Astrocyte (in vitro differentiated cells and primary cell): ENCODE results near the gene ZDHHC11. TPM values are rescaled to one million over a fixed set of nuclear protein-coding genes. Genes with fewer than 3 reads are reported as not detected.

Source experiments
- DNase-seq: peaks from one replicate; pipeline ENCODE4 v3.0.0-alpha.2; 2010; ENCODE audit warnings: low read depth
- FAIRE-seq: peaks from 2 replicates; lab custom pipeline; 2011; peaks lifted over from hg19 to GRCh38; lab: Jason Lieb, UNC
- H2AFZ ChIP-seq: 2 replicates; pipeline ENCODE4 v1.6.0; 2012; ENCODE audit warnings: low read depth, low read length, inconsistent platforms
- H3K27ac ChIP-seq: 2 replicates; pipeline ENCODE4 v1.5.1; 2011; ENCODE audit warnings: low read depth, low read length, inconsistent platforms
- H3K27me3 ChIP-seq: 2 replicates; pipeline ENCODE4 v1.6.0; 2011; ENCODE audit warnings: low read length, inconsistent platforms; ENCODE audit not compliant: insufficient read depth
- H3K36me3 ChIP-seq: 2 replicates; pipeline ENCODE4 v1.5.1; 2011; ENCODE audit warnings: low read length, inconsistent platforms; ENCODE audit not compliant: insufficient read depth
- H3K4me1 ChIP-seq: 2 replicates; pipeline ENCODE4 v1.5.1; 2011; ENCODE audit warnings: low read length, inconsistent platforms; ENCODE audit not compliant: insufficient read depth
- H3K4me2 ChIP-seq: 2 replicates; pipeline ENCODE4 v1.6.0; 2012; ENCODE audit warnings: low read length, inconsistent platforms
- H3K4me3 ChIP-seq: 2 replicates; pipeline ENCODE4 v1.5.1; 2011; ENCODE audit warnings: low read depth, mild to moderate bottlenecking, low read length, inconsistent platforms; ENCODE audit not compliant: insufficient read depth
- H3K79me2 ChIP-seq: 2 replicates; pipeline ENCODE4 v1.6.0; 2012; ENCODE audit warnings: mild to moderate bottlenecking, low read length, inconsistent platforms; ENCODE audit not compliant: insufficient read depth
- H3K9ac ChIP-seq: 2 replicates; pipeline ENCODE4 v1.6.0; 2012; ENCODE audit warnings: mild to moderate bottlenecking, low read length, inconsistent platforms
- H3K9me3 ChIP-seq: 2 replicates; pipeline ENCODE4 v1.5.1; 2012; ENCODE audit warnings: low read depth, mild to moderate bottlenecking, low read length, inconsistent platforms; ENCODE audit not compliant: insufficient read depth
- H4K20me1 ChIP-seq: 2 replicates; pipeline ENCODE4 v1.6.0; 2012; ENCODE audit warnings: low read length, inconsistent platforms; ENCODE audit not compliant: insufficient read depth
- H3K27ac Mint-ChIP-seq: one replicate; pipeline ENCODE4 v1.8.0; 2021; ENCODE audit warnings: mild to moderate bottlenecking, mixed read lengths; ENCODE audit not compliant: unreplicated experiment
- H3K27me3 Mint-ChIP-seq: one replicate; pipeline ENCODE4 v1.8.0; 2021; ENCODE audit warnings: low read depth, mixed read lengths; ENCODE audit not compliant: unreplicated experiment
- H3K36me3 Mint-ChIP-seq: one replicate; pipeline ENCODE4 v1.8.0; 2021; ENCODE audit warnings: low read depth, mixed read lengths; ENCODE audit not compliant: unreplicated experiment
- H3K4me1 Mint-ChIP-seq: one replicate; pipeline ENCODE4 v1.8.0; 2021; ENCODE audit warnings: low read depth, mixed read lengths; ENCODE audit not compliant: unreplicated experiment
- H3K4me3 Mint-ChIP-seq: one replicate; pipeline ENCODE4 v1.8.0; 2021; ENCODE audit warnings: mild to moderate bottlenecking, moderate library complexity, mixed read lengths; ENCODE audit not compliant: unreplicated experiment
- H3K9me3 Mint-ChIP-seq: one replicate; pipeline ENCODE4 v1.8.0; 2021; ENCODE audit warnings: mild to moderate bottlenecking, mixed read lengths; ENCODE audit not compliant: unreplicated experiment
- EZH2 ChIP-seq: IDR thresholded peaks from 2 replicates; pipeline ENCODE4 v1.6.1; 2012; ENCODE audit warnings: mild to moderate bottlenecking, low read length, inconsistent platforms; ENCODE audit not compliant: insufficient read depth
- total RNA-seq: library from RNA; stranded (reverse); gene quantifications from 2 replicates; pipeline ENCODE4 v1.2.1, GENCODE V29; 2021
- TF ChIP-seq, protein P1 (sequence below): IDR thresholded peaks from 2 replicates; pipeline ENCODE4 v1.5.1; 2011; ENCODE audit warnings: low read depth, mild to moderate bottlenecking, inconsistent platforms, low read length, moderate library complexity; ENCODE audit not compliant: insufficient read depth

The ZDHHC11 gene
- total RNA-seq, 1 donor from 2014 or later, result 15.9 TPM

DNA sequence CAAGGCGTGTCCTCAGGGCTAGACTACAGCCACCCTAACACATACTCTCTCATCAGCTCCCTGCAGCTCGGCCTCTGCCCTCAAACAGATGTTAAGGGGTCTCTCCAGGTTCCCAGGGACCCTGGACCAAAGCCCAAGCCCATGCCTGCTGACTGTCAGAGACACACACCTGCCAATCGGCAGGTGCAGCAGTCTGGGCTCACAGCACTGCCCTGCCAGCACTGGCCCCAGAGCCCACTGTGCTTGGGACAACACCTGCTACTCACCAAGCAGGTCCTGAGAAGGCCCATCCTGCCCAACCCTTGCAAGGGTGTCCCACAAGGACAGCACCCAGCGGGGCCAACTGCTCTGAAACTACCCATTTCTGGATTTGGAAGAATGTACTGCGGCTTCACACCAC lies 20.2 kb upstream of the ZDHHC11 start:
- TF ChIP-seq, protein P1, sequence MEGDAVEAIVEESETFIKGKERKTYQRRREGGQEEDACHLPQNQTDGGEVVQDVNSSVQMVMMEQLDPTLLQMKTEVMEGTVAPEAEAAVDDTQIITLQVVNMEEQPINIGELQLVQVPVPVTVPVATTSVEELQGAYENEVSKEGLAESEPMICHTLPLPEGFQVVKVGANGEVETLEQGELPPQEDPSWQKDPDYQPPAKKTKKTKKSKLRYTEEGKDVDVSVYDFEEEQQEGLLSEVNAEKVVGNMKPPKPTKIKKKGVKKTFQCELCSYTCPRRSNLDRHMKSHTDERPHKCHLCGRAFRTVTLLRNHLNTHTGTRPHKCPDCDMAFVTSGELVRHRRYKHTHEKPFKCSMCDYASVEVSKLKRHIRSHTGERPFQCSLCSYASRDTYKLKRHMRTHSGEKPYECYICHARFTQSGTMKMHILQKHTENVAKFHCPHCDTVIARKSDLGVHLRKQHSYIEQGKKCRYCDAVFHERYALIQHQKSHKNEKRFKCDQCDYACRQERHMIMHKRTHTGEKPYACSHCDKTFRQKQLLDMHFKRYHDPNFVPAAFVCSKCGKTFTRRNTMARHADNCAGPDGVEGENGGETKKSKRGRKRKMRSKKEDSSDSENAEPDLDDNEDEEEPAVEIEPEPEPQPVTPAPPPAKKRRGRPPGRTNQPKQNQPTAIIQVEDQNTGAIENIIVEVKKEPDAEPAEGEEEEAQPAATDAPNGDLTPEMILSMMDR, result no peak
- TF ChIP-seq EZH2, result no peak
- FAIRE-seq, result no peak
- H3K36me3 ChIP-seq, result peaks cover 61% of the 10 kb centered on the region
- no peaks in the 10 kb centered on the region for H3K4me1 ChIP-seq
- no peaks in the 10 kb centered on the region for H3K27me3 Mint-ChIP-seq
- H3K4me3 ChIP-seq, result no peak overlapping the region
- no peaks in the 10 kb centered on the region for H3K9me3 Mint-ChIP-seq
- H3K27ac ChIP-seq, result no peak overlapping the region
- no peak overlapping the region for H3K4me2 ChIP-seq
- no peaks in the 10 kb centered on the region for H3K4me1 Mint-ChIP-seq
- no peak for DNase-seq
- H3K79me2 ChIP-seq, result peaks cover 6% of the 10 kb centered on the region
- peaks cover 25% of the 10 kb centered on the region for H3K36me3 Mint-ChIP-seq
- no peaks in the 10 kb centered on the region for H3K27me3 ChIP-seq
- H3K9ac ChIP-seq, result no peak overlapping the region
- no peak overlapping the region for H2AFZ ChIP-seq
- no peaks in the 10 kb centered on the region for H3K9me3 ChIP-seq
- no peak overlapping the region for H3K27ac Mint-ChIP-seq
- no peak overlapping the region for H3K4me3 Mint-ChIP-seq
- H4K20me1 ChIP-seq, result peaks cover 52% of the 10 kb centered on the region

DNA sequence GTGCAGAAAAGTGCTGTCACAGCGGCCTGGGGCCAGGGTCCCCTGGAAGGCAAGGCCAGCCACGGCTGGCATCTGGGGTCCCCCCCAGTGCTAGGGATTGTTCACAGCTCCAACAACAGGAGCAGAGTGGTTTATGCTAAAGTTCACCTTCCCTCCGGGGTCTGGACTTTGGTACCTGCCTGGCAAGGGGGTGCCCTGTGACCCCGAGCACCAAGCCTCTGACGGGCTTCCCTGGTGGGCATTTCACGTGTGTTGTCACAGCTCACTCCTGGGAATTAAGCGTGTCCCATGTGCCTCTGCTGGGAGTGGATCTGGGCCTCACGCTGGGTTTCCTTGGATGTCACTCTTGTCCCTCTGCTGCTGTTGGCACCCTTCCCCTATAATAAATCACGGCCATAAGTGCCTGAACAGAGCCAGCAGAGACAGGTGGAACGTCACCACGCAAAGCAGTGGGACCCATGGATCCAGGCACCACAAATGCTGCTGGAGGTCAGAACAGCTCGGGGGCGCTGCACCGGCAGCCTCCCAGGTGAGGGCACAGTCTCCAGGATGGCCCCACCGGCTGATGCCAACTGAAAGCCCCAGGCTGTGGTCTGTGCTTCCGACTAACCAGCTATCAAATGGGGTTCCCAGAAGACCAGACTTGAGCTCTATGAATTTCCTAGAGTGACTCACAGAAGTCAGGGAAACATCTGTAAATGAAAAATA lies 17.8 kb upstream of the ZDHHC11 start:
- Histone ChIP-seq H3K27ac (no peak overlapping the region), H3K9ac (no peak overlapping the region), H3K79me2 (no peaks in the 10 kb centered on the region), H3K4me2 (no peak overlapping the region), H3K36me3 (peaks cover 50% of the 10 kb centered on the region), H3K9me3 (no peaks in the 10 kb centered on the region), H4K20me1 (peaks cover 52% of the 10 kb centered on the region), H2AFZ (no peak overlapping the region), H3K4me1 (no peaks in the 10 kb centered on the region), H3K4me3 (no peak overlapping the region), H3K27me3 (no peaks in the 10 kb centered on the region)
- FAIRE-seq, result no peak
- Mint-ChIP-seq H3K4me3 (no peak overlapping the region), H3K27ac (no peak overlapping the region), H3K9me3 (no peaks in the 10 kb centered on the region), H3K4me1 (no peaks in the 10 kb centered on the region), H3K27me3 (no peaks in the 10 kb centered on the region), H3K36me3 (peaks cover 30% of the 10 kb centered on the region)
- TF ChIP-seq, protein P1, result no peak
- TF ChIP-seq EZH2, result no peak
- no peak for DNase-seq

DNA sequence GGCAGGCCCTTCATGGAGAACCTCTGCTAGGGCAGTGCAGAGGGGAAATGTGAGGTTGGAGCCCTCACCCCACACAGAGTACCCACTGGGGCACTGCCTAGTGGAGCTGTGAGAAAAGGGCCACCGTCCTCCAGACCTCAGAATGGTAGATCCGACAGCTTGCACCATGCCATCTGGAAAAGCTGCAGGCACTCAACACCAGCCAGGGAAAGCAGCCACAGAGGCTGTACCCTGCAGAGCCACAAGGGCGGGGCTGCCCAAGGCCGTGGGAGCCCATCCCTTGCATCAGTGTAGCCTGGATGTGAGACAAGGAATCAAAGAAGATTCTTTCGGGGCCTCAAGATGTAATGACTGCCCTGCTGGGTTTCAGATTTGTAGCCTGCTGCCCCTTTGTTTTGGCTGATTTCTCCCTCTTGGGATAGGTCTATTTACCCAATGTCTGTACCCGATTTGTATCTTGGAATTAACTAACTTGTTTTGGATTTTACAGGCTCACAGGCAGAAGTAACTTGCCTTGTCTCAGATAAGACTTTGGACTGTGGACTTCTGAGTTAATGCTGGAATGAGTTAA lies 16.6 kb upstream of the ZDHHC11 start:
- Histone ChIP-seq H3K4me1 (no peaks in the 10 kb centered on the region), H3K4me3 (no peak overlapping the region), H3K4me2 (no peak overlapping the region), H3K9me3 (no peaks in the 10 kb centered on the region), H4K20me1 (peaks cover 52% of the 10 kb centered on the region), H3K79me2 (no peaks in the 10 kb centered on the region), H3K27ac (no peak overlapping the region), H2AFZ (no peak overlapping the region), H3K9ac (no peak overlapping the region), H3K36me3 (peaks cover 47% of the 10 kb centered on the region), H3K27me3 (no peaks in the 10 kb centered on the region)
- no peak for FAIRE-seq
- Mint-ChIP-seq H3K36me3 (peaks cover 30% of the 10 kb centered on the region), H3K27me3 (no peaks in the 10 kb centered on the region), H3K9me3 (no peaks in the 10 kb centered on the region), H3K4me3 (no peak overlapping the region), H3K27ac (no peak overlapping the region), H3K4me1 (no peaks in the 10 kb centered on the region)
- no peak for DNase-seq
- TF ChIP-seq, protein P1, result no peak
- no peak for TF ChIP-seq EZH2
